K562 (cell line): Measurements from ENCODE around the gene MCIDAS. TPM values are rescaled to one million over a fixed set of nuclear protein-coding genes. Genes with fewer than 3 reads are reported as not detected.

Experiments
- ATAC-seq: fragments of 200-7000 bp; cut with Tn5 transposase; 3 replicates; pipeline ENCODE4 v1.9.1; 2020; ENCODE audit warnings: moderate library complexity
- BruUV-seq: library from RNA; stranded (reverse); fragments of 400-500 nt; replicated peaks from 2 replicates; lab custom pipeline; 2021; lab: Mats Ljungman, UMichigan
- CTCF ChIA-PET: fragments of 300-600 bp; formaldehyde crosslinking; extraction: SDS; loops from one replicate; lab custom pipeline; 2021; ENCODE audit warnings: low intra/inter-chr PET ratio; lab: Yijun Ruan, JAX
- POLR2A ChIA-PET: fragments of 300-600, 350-650 bp; sonication (Branson Sonifier 250); formaldehyde crosslinking; extraction: SDS; loops from one replicate; lab custom pipeline; 2021; ENCODE audit warnings: antibody characterized with exemption, inconsistent platforms; lab: Yijun Ruan, JAX
- DNase-seq, 4 experiments: peaks; one replicate each; pipeline versions ENCODE4 v3.0.0 to v3.0.0-alpha.2; 2011 to 2018; ENCODE audit warnings: low spot score in 3 of 4, mixed read lengths in 3 of 4; ENCODE audit errors: extremely low read depth in 1 of 4
- FAIRE-seq: peaks from 2 replicates; lab custom pipeline; 2011; peaks lifted over from hg19 to GRCh38; lab: Jason Lieb, UNC
- H2AFZ ChIP-seq: 2 replicates; pipeline ENCODE4 v1.6.0; 2011; ENCODE audit warnings: low read depth, low read length, control low read depth, inconsistent platforms
- H3K27ac ChIP-seq: fragments of 200-600 bp; 3 replicates; pipeline ENCODE4 v1.8.0; 2011; ENCODE audit warnings: low read depth, mild to moderate bottlenecking, control low read depth, inconsistent platforms, low read length, moderate library complexity, mixed read lengths; ENCODE audit errors: extremely low read depth
- H3K27me3 ChIP-seq, 2 experiments: fragments of 300-600 bp in 1 of 2; 2 replicates in 1 of 2; 3 replicates in 1 of 2; pipeline versions ENCODE4 v1.6.0 to v1.8.0; 2011; ENCODE audit warnings: inconsistent platforms in 2 of 2, low read length in 2 of 2, mild to moderate bottlenecking in 1 of 2, mixed read lengths in 1 of 2, moderate library complexity in 1 of 2; ENCODE audit not compliant: control insufficient read depth in 2 of 2, insufficient read depth in 2 of 2
- H3K36me3 ChIP-seq: fragments of 300-600 bp; 3 replicates; pipeline ENCODE4 v1.8.0; 2011; ENCODE audit warnings: mild to moderate bottlenecking, low read length, inconsistent platforms; ENCODE audit not compliant: control insufficient read depth, insufficient read depth
- H3K4me1 ChIP-seq, 2 experiments: fragments of 200-600 bp in 1 of 2; replicated peaks in 1 of 2; 2 replicates in 1 of 2; 3 replicates in 1 of 2; pipeline versions ENCODE4 v1.5.1 to v1.8.0; 2011; ENCODE audit warnings: inconsistent platforms in 2 of 2, low read length in 2 of 2, mild to moderate bottlenecking in 1 of 2, mixed read lengths in 1 of 2, moderate library complexity in 1 of 2; ENCODE audit not compliant: control insufficient read depth in 2 of 2, insufficient read depth in 2 of 2
- H3K4me2 ChIP-seq: 2 replicates; pipeline ENCODE4 v1.6.1; 2011; ENCODE audit warnings: low read length, control low read depth, inconsistent platforms, mixed read lengths; ENCODE audit not compliant: insufficient read depth
- H3K4me3 ChIP-seq: fragments of 200-600 bp; sonication (generic), shearing (Covaris generic); 2 replicates; pipeline ENCODE4 v1.5.1; 2016; ENCODE audit warnings: control low read depth, inconsistent platforms
- H3K79me2 ChIP-seq: fragments of 200-600 bp; 3 replicates; pipeline ENCODE4 v1.8.0; 2011; ENCODE audit warnings: low read length, inconsistent platforms; ENCODE audit not compliant: control insufficient read depth, insufficient read depth
- H3K9ac ChIP-seq, 2 experiments: 2 replicates each; pipeline versions ENCODE4 v1.6.0 to v1.6.1; 2011; ENCODE audit warnings: low read depth in 2 of 2, low read length in 2 of 2, control low read depth in 1 of 2, inconsistent platforms in 1 of 2, mild to moderate bottlenecking in 1 of 2, mixed read lengths in 1 of 2; ENCODE audit not compliant: insufficient read depth in 1 of 2
- H3K9me1 ChIP-seq: one replicate; pipeline ENCODE4 v1.6.0; 2011; ENCODE audit warnings: inconsistent platforms, mild to moderate bottlenecking, low read length, moderate library complexity; ENCODE audit not compliant: control insufficient read depth, insufficient read depth
- H3K9me3 ChIP-seq: replicated peaks from 2 replicates; pipeline ENCODE4 v1.5.1; 2011; ENCODE audit warnings: low read depth, low read length, inconsistent platforms; ENCODE audit not compliant: control insufficient read depth, insufficient read depth
- H4K20me1 ChIP-seq: replicated peaks from 2 replicates; pipeline ENCODE4 v1.6.1; 2011; ENCODE audit warnings: low read length, inconsistent platforms, mixed read lengths; ENCODE audit not compliant: control insufficient read depth, insufficient read depth
- ARHGAP35 ChIP-seq: fragments of 450-650 bp; IDR thresholded peaks from 2 replicates; pipeline ENCODE4 v1.6.1; 2018; ENCODE audit not compliant: partially characterized antibody
- EGR1 ChIP-seq: fragments of 450-650 bp; conservative IDR thresholded peaks from 2 replicates; pipeline ENCODE4 v1.6.1; 2017; ENCODE audit warnings: mild to moderate bottlenecking
- FUS ChIP-seq: fragments of 200-400 bp; formaldehyde crosslinking; optimal IDR thresholded peaks from 2 replicates; pipeline ENCODE3; 2017; ENCODE audit warnings: low read depth, low read length
- GTF2F1 ChIP-seq: IDR thresholded peaks from 2 replicates; pipeline ENCODE4 v1.6.1; 2011; ENCODE audit warnings: low read depth, low read length, improper control_type of control experiment
- HLTF ChIP-seq: fragments of 450-650 bp; IDR thresholded peaks from 2 replicates; pipeline ENCODE4 v1.6.1; 2016
- HMG20A ChIP-seq: fragments of 450-650 bp; formaldehyde crosslinking; conservative IDR thresholded peaks from 2 replicates; pipeline ENCODE4 v1.4.0; 2020; ENCODE audit warnings: mild to moderate bottlenecking, mixed read lengths
- ZNF133 ChIP-seq: fragments of 250-450 bp; sonication (Bioruptor Pico); IDR thresholded peaks from 2 replicates; pipeline ENCODE4 v1.4.0; 2020; ENCODE audit warnings: mild to moderate bottlenecking
- WGBS: fragments of 100-300 bp; shearing (Covaris generic); methylation state at CpG from one replicate; pipeline ENCODE4 v1.1.6; 2016; ENCODE audit warnings: low coverage, mixed read lengths; ENCODE audit not compliant: insufficient coverage; ENCODE audit errors: missing lambda C conversion rate; 5-methylcytosine and 5-hydroxymethylcytosine counted together
- in situ Hi-C: fragments of 300-500 bp; cut with MboI; formaldehyde crosslinking; loops from 4 replicates; pipeline ENCODE4 v1.15.0; 2018; ENCODE audit warnings: inconsistent platforms, mixed read lengths
- intact Hi-C: fragments of 100-400 bp; cut with micrococcal nuclease; formaldehyde crosslinking; loops from 2 replicates; pipeline ENCODE4 v1.14.2; 2022
- polyA plus RNA-seq, 8 experiments: library from polyadenylated mRNA; depleted of rRNA in 4 of 8; stranded (reverse) in 5 of 8; unstranded in 3 of 8; fragments of >200 nt; fragmentation: Nextera tagmentation in 2 of 8; fragmentation: Illumina TruSeq in 1 of 8; extraction: Ambion mirVana in 2 of 8; extraction: Trizol in 1 of 8; gene quantifications; 2 replicates each; pipeline versions ENCODE4 v1.2.1 to v1.2.3, GENCODE V29; 2011 to 2014; ENCODE audit warnings: inconsistent platforms in 1 of 8, missing spikeins in 1 of 8
- total RNA-seq, 7 experiments: library from RNA; depleted of rRNA in 6 of 7; stranded (reverse); fragments of >200 nt in 6 of 7; fragmentation: Illumina TruSeq in 2 of 7; extraction: Trizol in 2 of 7; gene quantifications; 2 replicates each; pipeline versions ENCODE4 v1.2.1 to v1.2.3, GENCODE V29; 2011 to 2021; ENCODE audit warnings: low replicate concordance in 1 of 7
- TF ChIP-seq, protein P1 (sequence below): fragments of 250-450 bp; sonication (Bioruptor Pico); IDR thresholded peaks from 2 replicates; pipeline ENCODE4 v1.4.0; 2020; ENCODE audit warnings: mild to moderate bottlenecking, moderate library complexity
- TF ChIP-seq, protein P2 (sequence below): fragments of 200-800 bp; sonication (Bioruptor generic); IDR thresholded peaks from 2 replicates; pipeline ENCODE4 v1.6.1; 2017; ENCODE audit warnings: missing genetic modification characterization, missing compliant biosample characterization
- TF ChIP-seq, protein P3 (sequence below): fragments of 450-650 bp; IDR thresholded peaks from 2 replicates; pipeline ENCODE4 v1.6.1; 2018; ENCODE audit warnings: mild to moderate bottlenecking, low read depth; ENCODE audit not compliant: partially characterized antibody
- TF ChIP-seq, protein P4 (sequence below), 3 experiments: fragments of 200-800 bp in 1 of 3; fragments of 250-450 bp in 1 of 3; fragments of 450-650 bp in 1 of 3; sonication (Bioruptor Pico) in 1 of 3; sonication (Bioruptor generic) in 1 of 3; formaldehyde crosslinking in 1 of 3; IDR thresholded peaks; 2 replicates each; pipeline versions ENCODE4 v1.6.1 to v1.8.0; 2016 to 2022; ENCODE audit warnings: mild to moderate bottlenecking in 2 of 3, missing genetic modification characterization in 2 of 3, missing compliant biosample characterization in 1 of 3, moderate library complexity in 1 of 3

Gene MCIDAS
- total and polyA plus RNA-seq, 9 of the 15 experiments (the other 6 are each of a cell fraction or from before 2014, with no cell fraction given) = 0.07 to 1.5 (median 0.69) TPM

DNA sequence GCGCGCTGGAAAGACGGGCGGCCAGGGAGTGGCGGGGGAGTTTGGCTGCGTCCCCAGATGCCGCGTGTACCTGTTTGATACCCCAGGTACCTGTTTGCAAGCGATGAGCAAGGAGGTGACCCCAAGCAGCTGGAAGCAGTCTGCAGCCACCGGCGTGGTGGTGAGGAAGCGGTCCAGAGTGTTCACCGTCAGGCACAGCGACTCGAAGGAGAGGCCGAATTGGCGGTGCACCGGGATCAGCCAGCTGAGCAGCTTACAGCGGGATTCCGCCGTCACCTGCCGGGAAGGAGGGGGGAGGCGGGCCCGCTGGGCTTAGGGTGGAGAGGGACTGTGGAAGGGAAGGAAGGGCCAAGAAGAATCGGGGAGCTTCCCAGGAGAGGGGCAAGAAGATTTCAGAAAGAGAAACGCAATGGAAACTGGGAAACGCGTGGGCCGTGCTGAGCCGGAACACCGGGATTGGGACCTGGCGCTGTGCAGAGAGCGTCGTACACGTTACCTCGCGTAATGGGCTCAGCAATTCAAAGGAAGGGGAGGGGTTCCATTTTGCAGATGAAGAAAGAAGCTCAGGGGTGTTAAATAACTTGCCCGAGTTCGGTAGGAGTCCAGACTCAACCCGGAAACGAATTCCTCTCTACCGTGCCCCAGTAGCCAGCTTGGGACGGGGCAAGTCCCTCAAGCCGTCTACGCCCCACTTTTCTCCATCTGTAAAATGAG lies 5.3 kb upstream of the MCIDAS start:
- BruUV-seq = no TSS peak
- no peak for TF ChIP-seq ZNF133 (CRISPR knock-in tag)
- no peak for TF ChIP-seq GTF2F1
- no peak for TF ChIP-seq FUS
- TF ChIP-seq EGR1 = peak; percentile 47
- no peak for TF ChIP-seq HMG20A
- TF ChIP-seq, protein P1, sequence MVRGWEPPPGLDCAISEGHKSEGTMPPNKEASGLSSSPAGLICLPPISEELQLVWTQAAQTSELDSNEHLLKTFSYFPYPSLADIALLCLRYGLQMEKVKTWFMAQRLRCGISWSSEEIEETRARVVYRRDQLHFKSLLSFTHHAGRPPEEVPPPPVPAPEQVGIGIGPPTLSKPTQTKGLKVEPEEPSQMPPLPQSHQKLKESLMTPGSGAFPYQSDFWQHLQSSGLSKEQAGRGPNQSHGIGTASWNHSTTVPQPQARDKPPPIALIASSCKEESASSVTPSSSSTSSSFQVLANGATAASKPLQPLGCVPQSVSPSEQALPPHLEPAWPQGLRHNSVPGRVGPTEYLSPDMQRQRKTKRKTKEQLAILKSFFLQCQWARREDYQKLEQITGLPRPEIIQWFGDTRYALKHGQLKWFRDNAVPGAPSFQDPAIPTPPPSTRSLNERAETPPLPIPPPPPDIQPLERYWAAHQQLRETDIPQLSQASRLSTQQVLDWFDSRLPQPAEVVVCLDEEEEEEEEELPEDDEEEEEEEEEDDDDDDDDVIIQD (CRISPR knock-in tag) = no peak
- no peak for TF ChIP-seq ARHGAP35
- TF ChIP-seq HLTF = no peak
- TF ChIP-seq, protein P2, sequence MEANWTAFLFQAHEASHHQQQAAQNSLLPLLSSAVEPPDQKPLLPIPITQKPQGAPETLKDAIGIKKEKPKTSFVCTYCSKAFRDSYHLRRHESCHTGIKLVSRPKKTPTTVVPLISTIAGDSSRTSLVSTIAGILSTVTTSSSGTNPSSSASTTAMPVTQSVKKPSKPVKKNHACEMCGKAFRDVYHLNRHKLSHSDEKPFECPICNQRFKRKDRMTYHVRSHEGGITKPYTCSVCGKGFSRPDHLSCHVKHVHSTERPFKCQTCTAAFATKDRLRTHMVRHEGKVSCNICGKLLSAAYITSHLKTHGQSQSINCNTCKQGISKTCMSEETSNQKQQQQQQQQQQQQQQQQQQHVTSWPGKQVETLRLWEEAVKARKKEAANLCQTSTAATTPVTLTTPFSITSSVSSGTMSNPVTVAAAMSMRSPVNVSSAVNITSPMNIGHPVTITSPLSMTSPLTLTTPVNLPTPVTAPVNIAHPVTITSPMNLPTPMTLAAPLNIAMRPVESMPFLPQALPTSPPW = peak; percentile 22; the same call in 1 of the 2 replicates
- TF ChIP-seq, protein P3, sequence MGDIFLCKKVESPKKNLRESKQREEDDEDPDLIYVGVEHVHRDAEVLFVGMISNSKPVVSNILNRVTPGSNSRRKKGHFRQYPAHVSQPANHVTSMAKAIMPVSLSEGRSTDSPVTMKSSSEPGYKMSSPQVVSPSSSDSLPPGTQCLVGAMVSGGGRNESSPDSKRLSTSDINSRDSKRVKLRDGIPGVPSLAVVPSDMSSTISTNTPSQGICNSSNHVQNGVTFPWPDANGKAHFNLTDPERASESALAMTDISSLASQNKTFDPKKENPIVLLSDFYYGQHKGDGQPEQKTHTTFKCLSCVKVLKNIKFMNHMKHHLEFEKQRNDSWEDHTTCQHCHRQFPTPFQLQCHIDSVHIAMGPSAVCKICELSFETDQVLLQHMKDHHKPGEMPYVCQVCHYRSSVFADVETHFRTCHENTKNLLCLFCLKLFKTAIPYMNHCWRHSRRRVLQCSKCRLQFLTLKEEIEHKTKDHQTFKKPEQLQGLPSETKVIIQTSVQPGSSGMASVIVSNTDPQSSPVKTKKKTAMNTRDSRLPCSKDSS = no peak
- TF ChIP-seq, protein P4, sequence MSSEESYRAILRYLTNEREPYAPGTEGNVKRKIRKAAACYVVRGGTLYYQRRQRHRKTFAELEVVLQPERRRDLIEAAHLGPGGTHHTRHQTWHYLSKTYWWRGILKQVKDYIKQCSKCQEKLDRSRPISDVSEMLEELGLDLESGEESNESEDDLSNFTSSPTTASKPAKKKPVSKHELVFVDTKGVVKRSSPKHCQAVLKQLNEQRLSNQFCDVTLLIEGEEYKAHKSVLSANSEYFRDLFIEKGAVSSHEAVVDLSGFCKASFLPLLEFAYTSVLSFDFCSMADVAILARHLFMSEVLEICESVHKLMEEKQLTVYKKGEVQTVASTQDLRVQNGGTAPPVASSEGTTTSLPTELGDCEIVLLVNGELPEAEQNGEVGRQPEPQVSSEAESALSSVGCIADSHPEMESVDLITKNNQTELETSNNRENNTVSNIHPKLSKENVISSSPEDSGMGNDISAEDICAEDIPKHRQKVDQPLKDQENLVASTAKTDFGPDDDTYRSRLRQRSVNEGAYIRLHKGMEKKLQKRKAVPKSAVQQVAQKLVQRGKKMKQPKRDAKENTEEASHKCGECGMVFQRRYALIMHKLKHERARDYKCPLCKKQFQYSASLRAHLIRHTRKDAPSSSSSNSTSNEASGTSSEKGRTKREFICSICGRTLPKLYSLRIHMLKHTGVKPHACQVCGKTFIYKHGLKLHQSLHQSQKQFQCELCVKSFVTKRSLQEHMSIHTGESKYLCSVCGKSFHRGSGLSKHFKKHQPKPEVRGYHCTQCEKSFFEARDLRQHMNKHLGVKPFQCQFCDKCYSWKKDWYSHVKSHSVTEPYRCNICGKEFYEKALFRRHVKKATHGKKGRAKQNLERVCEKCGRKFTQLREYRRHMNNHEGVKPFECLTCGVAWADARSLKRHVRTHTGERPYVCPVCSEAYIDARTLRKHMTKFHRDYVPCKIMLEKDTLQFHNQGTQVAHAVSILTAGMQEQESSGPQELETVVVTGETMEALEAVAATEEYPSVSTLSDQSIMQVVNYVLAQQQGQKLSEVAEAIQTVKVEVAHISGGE (CRISPR knock-in tag; IDR thresholded peaks at IDR 0.05) = peak in 1 of 3 experiments; percentile 62; a peak in 1 of 6 replicates

More for the DNA sequence above, 5.3 kb upstream of the MCIDAS start:
- H3K36me3 ChIP-seq = no peaks in the 10 kb centered on the region
- peaks cover 19 to 48% of the 10 kb centered on the region in 2 experiments for H3K27me3 ChIP-seq
- DNase-seq = peak in 2 of 4 experiments; percentile 11 to 21
- H3K4me2 ChIP-seq = peak overlapping the region; percentile 71
- ATAC-seq = peak; percentile 5; the same call in 2 of the 3 replicates
- POLR2A ChIA-PET = interaction anchor here (1.9 kb wide), 1 partner anchor 75 kb away, joined by 5 read pairs; the partner anchor contains the start of genes DHX29 and MTREX
- H4K20me1 ChIP-seq = no peaks in the 10 kb centered on the region
- H3K4me1 ChIP-seq = peaks cover 16 to 33% of the 10 kb centered on the region in 2 experiments; a peak in 3 of 5 replicates
- in situ Hi-C loops = no loop called here
- intact Hi-C loops = no loop called here
- 17% methylated on average over 42 of the region's 45 CpGs for WGBS
- H3K27ac ChIP-seq = no peak overlapping the region
- peak overlapping the region; percentile 84 for H2AFZ ChIP-seq
- CTCF ChIA-PET = no interaction called here
- FAIRE-seq = no peak
- peak overlapping the region; percentile 53 for H3K4me3 ChIP-seq
- H3K9me1 ChIP-seq = no peaks in the 10 kb centered on the region
- H3K79me2 ChIP-seq = no peaks in the 10 kb centered on the region
- H3K9me3 ChIP-seq = no peaks in the 10 kb centered on the region
- peak overlapping the region; percentile 49 to 88 for H3K9ac ChIP-seq
